Esophagus muscularis mucosa (tissue), 4 donors: ENCODE data around the gene MACROD2. TPM values are rescaled to one million over a fixed set of nuclear protein-coding genes. Genes with fewer than 3 reads are reported as not detected.
"Not testable (repeated sequence)": the region's sequence is repeated elsewhere in the genome, so short reads cannot be mapped to it uniquely, and the experiment has no call there.

Experiments used
- DNase-seq: peaks from one replicate; pipeline ENCODE4 v3.0.0-alpha.2; 2017; ENCODE audit errors: extremely low spot score
- H3K27ac ChIP-seq, 4 donors: fragments of 200-600 bp; sonication (generic); replicated peaks in 1 of 4; 1 replicate in 3 of 4; 2 replicates in 1 of 4; pipeline ENCODE4 v1.5.1; 2016 to 2019; ENCODE audit warnings: mild to moderate bottlenecking in 1 of 4
- H3K27me3 ChIP-seq, 4 donors: fragments of 200-600 bp; sonication (generic); one replicate each; pipeline versions ENCODE4 v1.5.1 to v1.6.0; 2016 to 2019
- H3K36me3 ChIP-seq, 4 donors: fragments of 200-600 bp; sonication (generic); one replicate each; pipeline ENCODE4 v1.5.1; 2016 to 2019
- H3K4me1 ChIP-seq, 4 donors: fragments of 200-600 bp; sonication (generic); one replicate each; pipeline ENCODE4 v1.5.1; 2016 to 2019
- H3K4me3 ChIP-seq, 4 donors: fragments of 200-600 bp; sonication (generic); 1 replicate in 2 of 4; 2 replicates in 2 of 4; pipeline ENCODE4 v1.5.1; 2016 to 2019; ENCODE audit warnings: mild to moderate bottlenecking in 4 of 4, moderate library complexity in 1 of 4
- H3K9me3 ChIP-seq, 4 donors: fragments of 200-600 bp; sonication (generic); 1 replicate in 3 of 4; 2 replicates in 1 of 4; pipeline ENCODE4 v1.5.1; 2016 to 2019
- EP300 ChIP-seq: sonication (generic); formaldehyde crosslinking; IDR thresholded peaks from one replicate; pipeline ENCODE4 v1.6.1; 2017; ENCODE audit warnings: antibody characterized with exemption
- POLR2A ChIP-seq: fragments of 450-650 bp; IDR thresholded peaks from one replicate; pipeline ENCODE4 v1.6.1; 2017; ENCODE audit warnings: antibody characterized with exemption, moderate library complexity, mild to moderate bottlenecking, low read depth
- POLR2AphosphoS5 ChIP-seq, 2 donors: sonication (generic); formaldehyde crosslinking; IDR thresholded peaks; one replicate each; pipeline ENCODE4 v1.6.1; 2017; ENCODE audit warnings: antibody characterized with exemption in 2 of 2
- WGBS: methylation state at CpG from one replicate; pipeline ENCODE4 v1.1.5; 2018; 5-methylcytosine and 5-hydroxymethylcytosine counted together
- intact Hi-C: fragments of 100-400 bp; cut with DNase I; formaldehyde crosslinking; loops from one replicate; pipeline ENCODE4 v1.15.1; 2023
- total RNA-seq, 4 donors: library from RNA; depleted of rRNA; stranded (reverse); fragments of >200 nt; gene quantifications; one replicate each; pipeline versions ENCODE4 v1.1.0 to v1.2.1, GENCODE V29; 2016
- TF ChIP-seq, protein P1 (sequence below), 3 experiments: fragments of 200-600 bp in 2 of 3; fragments of 450-650 bp in 1 of 3; sonication (generic) in 2 of 3; IDR thresholded peaks; one replicate each; pipeline ENCODE4 v1.5.1; 2017 to 2019; ENCODE audit warnings: antibody characterized with exemption in 3 of 3, mild to moderate bottlenecking in 2 of 3, moderate library complexity in 1 of 3

MACROD2 gene
- total RNA-seq, 4 donors from 2014 or later, result 1.4 to 3.6 (median 2.6) TPM

DNA sequence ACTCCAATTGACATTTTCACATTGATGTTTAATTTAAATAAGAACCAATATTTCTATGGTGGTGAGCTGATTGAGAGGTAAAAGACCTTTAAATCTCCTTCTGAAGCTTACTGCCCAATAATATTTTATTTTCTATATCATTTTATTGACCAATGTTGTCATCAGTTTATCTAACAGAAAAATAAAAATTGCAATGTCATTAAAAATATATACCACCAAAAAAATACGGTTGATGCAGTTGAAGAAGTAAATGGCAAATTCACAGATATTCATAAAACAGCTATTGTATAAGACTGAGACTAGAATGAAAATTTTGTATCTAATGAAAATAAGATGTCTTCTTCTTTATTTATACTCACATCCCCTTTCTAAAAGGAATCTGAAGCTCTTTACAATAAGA is 1375.1 kb downstream of the MACROD2 start:
- TF ChIP-seq EP300 (no peak), POLR2AphosphoS5 (IDR thresholded peaks at IDR 0.05) (no peak), POLR2A (no peak)
- TF ChIP-seq, protein P1, sequence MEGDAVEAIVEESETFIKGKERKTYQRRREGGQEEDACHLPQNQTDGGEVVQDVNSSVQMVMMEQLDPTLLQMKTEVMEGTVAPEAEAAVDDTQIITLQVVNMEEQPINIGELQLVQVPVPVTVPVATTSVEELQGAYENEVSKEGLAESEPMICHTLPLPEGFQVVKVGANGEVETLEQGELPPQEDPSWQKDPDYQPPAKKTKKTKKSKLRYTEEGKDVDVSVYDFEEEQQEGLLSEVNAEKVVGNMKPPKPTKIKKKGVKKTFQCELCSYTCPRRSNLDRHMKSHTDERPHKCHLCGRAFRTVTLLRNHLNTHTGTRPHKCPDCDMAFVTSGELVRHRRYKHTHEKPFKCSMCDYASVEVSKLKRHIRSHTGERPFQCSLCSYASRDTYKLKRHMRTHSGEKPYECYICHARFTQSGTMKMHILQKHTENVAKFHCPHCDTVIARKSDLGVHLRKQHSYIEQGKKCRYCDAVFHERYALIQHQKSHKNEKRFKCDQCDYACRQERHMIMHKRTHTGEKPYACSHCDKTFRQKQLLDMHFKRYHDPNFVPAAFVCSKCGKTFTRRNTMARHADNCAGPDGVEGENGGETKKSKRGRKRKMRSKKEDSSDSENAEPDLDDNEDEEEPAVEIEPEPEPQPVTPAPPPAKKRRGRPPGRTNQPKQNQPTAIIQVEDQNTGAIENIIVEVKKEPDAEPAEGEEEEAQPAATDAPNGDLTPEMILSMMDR (IDR thresholded peaks at IDR 0.05), result no peak
- Histone ChIP-seq H3K4me1 (peaks cover 0 to 5% (median 0%) of the 10 kb centered on the region in 4 donors), H3K36me3 (no peaks in the 10 kb centered on the region), H3K27me3 (no peaks in the 10 kb centered on the region), H3K9me3 (no peaks in the 10 kb centered on the region), H3K4me3 (no peak overlapping the region), H3K27ac (no peak overlapping the region)
- intact Hi-C loops, result no loop called here
- WGBS, result 86% methylated on average over 1 of the region's 1 CpG
- no peak for DNase-seq

DNA sequence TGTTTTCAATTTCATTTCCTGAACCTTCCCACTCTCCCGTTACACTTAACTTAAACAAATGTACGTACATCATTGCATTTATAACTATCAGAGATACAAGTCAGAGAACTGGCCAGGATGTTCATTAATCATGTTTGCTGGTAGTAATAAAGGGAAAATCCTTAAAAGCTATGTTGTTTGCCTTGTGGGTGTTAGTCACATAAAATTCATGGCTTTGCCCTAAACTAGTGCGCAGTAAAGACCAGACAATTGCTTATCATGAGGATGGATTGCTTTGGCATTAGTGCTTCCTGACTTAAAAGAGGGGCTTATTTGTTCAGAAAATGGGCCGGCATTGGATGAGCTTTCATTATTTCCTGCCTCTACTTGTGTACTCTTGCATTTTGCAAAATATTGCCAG is 1379.4 kb downstream of the MACROD2 start:
- H3K4me3 ChIP-seq, result no peak overlapping the region
- intact Hi-C loops, result no loop called here
- H3K36me3 ChIP-seq, result no peaks in the 10 kb centered on the region
- H3K27ac ChIP-seq, result no peak overlapping the region
- H3K27me3 ChIP-seq, result no peaks in the 10 kb centered on the region
- TF ChIP-seq POLR2A, result no peak
- TF ChIP-seq EP300, result no peak
- TF ChIP-seq POLR2AphosphoS5 (IDR thresholded peaks at IDR 0.05), result no peak
- TF ChIP-seq, protein P1 (IDR thresholded peaks at IDR 0.05), result no peak
- DNase-seq, result no peak
- WGBS, result 52% methylated on average over 4 of the region's 4 CpGs
- H3K9me3 ChIP-seq, result no peaks in the 10 kb centered on the region
- H3K4me1 ChIP-seq, result no peaks in the 10 kb centered on the region

DNA sequence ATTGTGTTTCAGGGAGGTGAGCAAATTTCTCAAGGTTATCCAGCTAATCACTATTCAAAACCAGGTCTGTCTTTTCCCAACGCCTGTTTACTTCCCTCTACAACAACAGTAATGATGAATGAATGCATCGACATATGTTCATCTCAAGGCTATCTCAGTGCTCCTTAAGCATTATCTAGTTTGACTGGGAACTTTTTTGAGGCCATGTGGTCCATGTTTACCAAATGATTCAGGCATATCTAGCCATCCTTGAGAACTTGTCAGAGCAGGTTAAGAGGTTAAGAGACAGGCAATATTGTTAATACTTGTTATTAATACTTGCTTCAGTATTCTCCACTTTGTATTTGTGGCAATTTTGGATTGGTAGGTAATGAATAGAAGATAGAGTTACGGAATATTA is 1380.5 kb downstream of the MACROD2 start:
- intact Hi-C loops, result no loop called here
- no peaks in the 10 kb centered on the region for H3K36me3 ChIP-seq
- no peaks in the 10 kb centered on the region for H3K4me1 ChIP-seq
- no peak for DNase-seq
- 68% methylated on average over 3 of the region's 3 CpGs for WGBS
- H3K27ac ChIP-seq, result no peak overlapping the region
- no peaks in the 10 kb centered on the region for H3K9me3 ChIP-seq
- no peaks in the 10 kb centered on the region for H3K27me3 ChIP-seq
- TF ChIP-seq EP300, result no peak
- TF ChIP-seq, protein P1 (IDR thresholded peaks at IDR 0.05), result no peak
- no peak for TF ChIP-seq POLR2AphosphoS5 (IDR thresholded peaks at IDR 0.05)
- TF ChIP-seq POLR2A, result no peak
- no peak overlapping the region for H3K4me3 ChIP-seq

DNA sequence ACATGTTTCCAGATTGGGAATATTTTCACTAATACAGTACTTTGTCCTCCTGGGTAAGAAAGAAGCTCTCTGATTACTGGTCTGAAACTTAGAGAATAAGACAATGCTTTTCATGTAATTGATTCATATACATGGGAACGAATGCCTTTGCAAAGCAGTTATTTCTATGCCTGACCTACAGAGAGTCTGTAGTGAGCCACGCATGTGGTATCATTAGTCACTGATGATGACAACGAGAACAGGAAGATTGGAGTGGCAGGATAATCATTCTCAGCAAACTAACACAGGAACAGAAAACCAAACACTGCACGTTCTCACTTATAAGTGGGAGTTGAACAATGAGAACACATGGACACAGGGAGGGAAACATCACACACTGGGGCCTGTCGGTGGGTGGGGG is 1382.3 kb downstream of the MACROD2 start:
- H3K27me3 ChIP-seq, DNase-seq, H3K9me3 ChIP-seq, H3K4me1 ChIP-seq, intact Hi-C loops, H3K27ac ChIP-seq, H3K36me3 ChIP-seq, H3K4me3 ChIP-seq: not testable (repeated sequence)
- 55% methylated on average over 5 of the region's 5 CpGs for WGBS

DNA sequence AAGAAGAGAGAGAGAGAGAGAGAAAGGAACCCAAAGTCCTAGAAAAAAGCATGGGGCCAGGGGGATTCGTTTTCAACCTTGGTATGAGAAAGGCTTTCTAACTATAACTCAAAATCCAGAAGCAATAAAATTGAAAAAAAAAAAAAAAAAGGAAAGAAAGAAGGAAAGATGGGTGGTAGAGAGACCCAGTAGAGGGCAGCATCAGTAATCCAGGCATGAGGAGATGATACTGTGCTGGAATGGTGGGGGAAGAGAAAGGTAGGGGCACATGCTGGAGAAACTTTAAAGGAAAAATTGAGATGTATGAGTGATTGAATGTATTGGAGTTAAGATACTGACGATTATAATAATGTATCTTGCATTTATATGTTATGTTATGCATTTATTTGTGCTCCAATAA is 1382.8 kb downstream of the MACROD2 start:
- 52% methylated on average over 2 of the region's 2 CpGs for WGBS
- Histone ChIP-seq H3K4me1 (no peaks in the 10 kb centered on the region), H3K27me3 (no peaks in the 10 kb centered on the region), H3K27ac (no peak overlapping the region), H3K4me3 (no peak overlapping the region), H3K36me3 (no peaks in the 10 kb centered on the region), H3K9me3 (no peaks in the 10 kb centered on the region)
- intact Hi-C loops, result no loop called here
- TF ChIP-seq EP300 (no peak), POLR2A (no peak), POLR2AphosphoS5 (IDR thresholded peaks at IDR 0.05) (no peak)
- TF ChIP-seq, protein P1 (IDR thresholded peaks at IDR 0.05), result no peak
- no peak for DNase-seq
